ACC112 (cell line): Measurements from ENCODE around the gene LCT.
"Not testable (repeated sequence)": the region's sequence is repeated elsewhere in the genome, so short reads cannot be mapped to it uniquely, and the experiment has no call there.

Source experiments
- H2AFZ ChIP-seq: fragments of 200-600 bp; sonication (generic); one replicate; pipeline ENCODE4 v1.6.0; 2017; ENCODE audit warnings: antibody characterized with exemption, low read length; ENCODE audit not compliant: unreplicated experiment
- H3K27ac ChIP-seq: fragments of 200-600 bp; sonication (generic); 2 replicates; pipeline ENCODE4 v1.5.1; 2014; ENCODE audit warnings: low read depth, mild to moderate bottlenecking, antibody characterized with exemption, low read length, moderate library complexity
- H3K27me3 ChIP-seq: fragments of 200-600 bp; sonication (generic); 2 replicates; pipeline ENCODE4 v1.6.1; 2014; ENCODE audit warnings: mild to moderate bottlenecking, antibody characterized with exemption, low read length, moderate library complexity, mixed read lengths; ENCODE audit not compliant: insufficient read depth
- H3K36me3 ChIP-seq: fragments of 200-600 bp; sonication (generic); 2 replicates; pipeline ENCODE4 v1.6.1; 2016; ENCODE audit warnings: mild to moderate bottlenecking, antibody characterized with exemption, low read length, moderate library complexity, mixed read lengths; ENCODE audit not compliant: insufficient read depth
- H3K4me1 ChIP-seq: fragments of 200-600 bp; sonication (generic); one replicate; pipeline ENCODE4 v1.6.1; 2016; ENCODE audit warnings: low read length, mixed read lengths; ENCODE audit not compliant: insufficient read depth, unreplicated experiment, control insufficient read depth
- H3K4me3 ChIP-seq: fragments of 200-600 bp; sonication (generic); 2 replicates; pipeline ENCODE4 v1.5.1; 2014; ENCODE audit warnings: mild to moderate bottlenecking, low read depth, low read length
- H3K79me2 ChIP-seq: fragments of 200-600 bp; sonication (generic); one replicate; pipeline ENCODE4 v1.6.0; 2016; ENCODE audit warnings: low read length; ENCODE audit not compliant: control insufficient read depth, unreplicated experiment, insufficient read depth

LCT gene

GRCh38 chr2:135797497-135798274 lies 39.3 kb downstream of the LCT start:
- H3K4me1 ChIP-seq = no peaks in the 10 kb centered on the region

GRCh38 chr2:135796606-135797005 lies 40.4 kb downstream of the LCT start:
- Histone ChIP-seq H3K27me3 (no peaks in the 10 kb centered on the region), H2AFZ (no peak overlapping the region), H3K4me1 (peaks cover 1% of the 10 kb centered on the region), H3K27ac (no peak overlapping the region), H3K4me3 (no peak overlapping the region), H3K79me2 (no peaks in the 10 kb centered on the region), H3K36me3 (no peaks in the 10 kb centered on the region)

More at GRCh38 chr2:135797497-135798274, 39.3 kb downstream of the LCT start:
- H3K27ac ChIP-seq = no peak overlapping the region
- no peaks in the 10 kb centered on the region for H3K27me3 ChIP-seq
- no peak overlapping the region for H2AFZ ChIP-seq
- no peak overlapping the region for H3K4me3 ChIP-seq
- no peaks in the 10 kb centered on the region for H3K36me3 ChIP-seq
- H3K79me2 ChIP-seq = no peaks in the 10 kb centered on the region

GRCh38 chr2:135795641-135796040 lies 41.3 kb downstream of the LCT start:
- not testable (repeated sequence) for H3K4me3 ChIP-seq, H3K79me2 ChIP-seq, H3K36me3 ChIP-seq, H3K27me3 ChIP-seq, H3K4me1 ChIP-seq, H2AFZ ChIP-seq, H3K27ac ChIP-seq

- no peaks in the 10 kb centered on the region for H3K79me2 ChIP-seq
- H3K36me3 ChIP-seq = peaks cover 7% of the 10 kb centered on the region; the same call in 1 of the 2 replicates
- no peak overlapping the region for H3K4me3 ChIP-seq
- no peak overlapping the region for H3K27ac ChIP-seq
- H3K27me3 ChIP-seq = no peaks in the 10 kb centered on the region
- peaks cover 4% of the 10 kb centered on the region for H3K4me1 ChIP-seq
- no peak overlapping the region for H2AFZ ChIP-seq
Observed at GRCh38 chr2:135792401-135793150, 44.4 kb downstream of the LCT start.

GRCh38 chr2:135791418-135792190 lies 45.4 kb downstream of the LCT start:
- peaks cover 13% of the 10 kb centered on the region for H3K4me1 ChIP-seq

GRCh38 chr2:135790423-135790822 lies 46.6 kb downstream of the LCT start:
- Histone ChIP-seq H2AFZ (no peak overlapping the region), H3K79me2 (no peaks in the 10 kb centered on the region), H3K4me1 (peaks cover 13% of the 10 kb centered on the region), H3K27ac (no peak overlapping the region), H3K36me3 (peaks cover 14% of the 10 kb centered on the region), H3K4me3 (no peak overlapping the region), H3K27me3 (no peaks in the 10 kb centered on the region)

More at GRCh38 chr2:135791418-135792190, 45.4 kb downstream of the LCT start:
- H2AFZ ChIP-seq = no peak overlapping the region
- H3K27ac ChIP-seq = no peak overlapping the region
- H3K79me2 ChIP-seq = no peaks in the 10 kb centered on the region
- H3K27me3 ChIP-seq = no peaks in the 10 kb centered on the region
- peaks cover 7% of the 10 kb centered on the region; the same call in 1 of the 2 replicates for H3K36me3 ChIP-seq
- no peak overlapping the region for H3K4me3 ChIP-seq

- H3K4me3 ChIP-seq = peak overlapping the region; percentile 41; the same call in 1 of the 2 replicates
- H2AFZ ChIP-seq = no peak overlapping the region
- H3K4me1 ChIP-seq = peaks cover 13% of the 10 kb centered on the region
- H3K79me2 ChIP-seq = no peaks in the 10 kb centered on the region
- H3K27ac ChIP-seq = peak overlapping the region; percentile 78
- no peaks in the 10 kb centered on the region for H3K27me3 ChIP-seq
- peaks cover 43% of the 10 kb centered on the region for H3K36me3 ChIP-seq
Observed at GRCh38 chr2:135786823-135787222, 50.2 kb downstream of the LCT start.

GRCh38 chr2:135785032-135785431 lies 52.0 kb downstream of the LCT start:
- peaks cover 57% of the 10 kb centered on the region for H3K36me3 ChIP-seq

GRCh38 chr2:135783439-135783838 lies 53.5 kb downstream of the LCT start:
- H3K4me1 ChIP-seq = peaks cover 9% of the 10 kb centered on the region
- H3K27me3 ChIP-seq = no peaks in the 10 kb centered on the region
- no peak overlapping the region for H3K27ac ChIP-seq
- peaks cover 69% of the 10 kb centered on the region for H3K36me3 ChIP-seq
- H2AFZ ChIP-seq = no peak overlapping the region
- no peaks in the 10 kb centered on the region for H3K79me2 ChIP-seq
- no peak overlapping the region for H3K4me3 ChIP-seq

More at GRCh38 chr2:135785032-135785431, 52.0 kb downstream of the LCT start:
- Histone ChIP-seq H3K27ac (no peak overlapping the region), H3K4me3 (no peak overlapping the region), H3K79me2 (no peaks in the 10 kb centered on the region), H3K4me1 (peaks cover 9% of the 10 kb centered on the region), H3K27me3 (no peaks in the 10 kb centered on the region), H2AFZ (no peak overlapping the region)

- no peak overlapping the region for H2AFZ ChIP-seq
- H3K36me3 ChIP-seq = peaks cover 65% of the 10 kb centered on the region
- no peaks in the 10 kb centered on the region for H3K79me2 ChIP-seq
- H3K27ac ChIP-seq = no peak overlapping the region
- no peaks in the 10 kb centered on the region for H3K27me3 ChIP-seq
- H3K4me3 ChIP-seq = no peak overlapping the region
- H3K4me1 ChIP-seq = peaks cover 6% of the 10 kb centered on the region
Observed at GRCh38 chr2:135782231-135782630, 54.8 kb downstream of the LCT start.
